DOHH2 (cell line): ENCODE results near the gene ZMYND12.

Experiments
- CTCF ChIP-seq: fragments of 200-600 bp; sonication (generic); IDR thresholded peaks from one replicate; pipeline ENCODE4 v1.5.1; 2014; ENCODE audit warnings: antibody characterized with exemption, mild to moderate bottlenecking, low read depth, low read length; ENCODE audit not compliant: poor library complexity, severe bottlenecking
- EZH2phosphoT487 ChIP-seq: fragments of 200-600 bp; sonication (generic); IDR thresholded peaks from 2 replicates; pipeline ENCODE4 v1.6.1; 2017; ENCODE audit warnings: borderline replicate concordance, mild to moderate bottlenecking, antibody characterized with exemption, low read length, moderate library complexity, mixed read lengths

DNA sequence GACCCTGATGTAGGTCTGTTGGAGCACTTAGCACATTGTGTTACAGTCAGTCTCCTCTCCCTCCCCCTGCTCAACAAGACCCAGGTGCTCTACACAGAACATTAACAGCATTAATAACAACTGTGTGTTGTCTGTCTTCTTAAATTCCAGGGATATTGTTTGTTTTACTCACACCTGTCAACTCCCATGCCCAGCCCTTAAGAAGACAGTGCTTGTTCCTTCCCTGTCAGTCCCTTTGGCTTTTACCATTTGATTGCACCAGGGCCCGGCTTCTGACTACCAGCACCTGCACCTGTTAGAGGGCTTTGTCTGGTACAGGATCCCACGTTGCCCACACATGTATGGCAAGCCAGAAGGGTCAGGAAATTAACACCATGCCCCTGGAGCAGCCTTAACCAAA lies 63.6 kb downstream of the ZMYND12 start:
- TF ChIP-seq CTCF (no peak), EZH2phosphoT487 (no peak)
